ENCODE results near the gene TMEM39B. TPM values are rescaled to one million over a fixed set of nuclear protein-coding genes. Genes with fewer than 3 reads are reported as not detected.

The TMEM39B gene
- 2.2 and 2.9 TPM in 2 replicates for total RNA-seq

DNA sequence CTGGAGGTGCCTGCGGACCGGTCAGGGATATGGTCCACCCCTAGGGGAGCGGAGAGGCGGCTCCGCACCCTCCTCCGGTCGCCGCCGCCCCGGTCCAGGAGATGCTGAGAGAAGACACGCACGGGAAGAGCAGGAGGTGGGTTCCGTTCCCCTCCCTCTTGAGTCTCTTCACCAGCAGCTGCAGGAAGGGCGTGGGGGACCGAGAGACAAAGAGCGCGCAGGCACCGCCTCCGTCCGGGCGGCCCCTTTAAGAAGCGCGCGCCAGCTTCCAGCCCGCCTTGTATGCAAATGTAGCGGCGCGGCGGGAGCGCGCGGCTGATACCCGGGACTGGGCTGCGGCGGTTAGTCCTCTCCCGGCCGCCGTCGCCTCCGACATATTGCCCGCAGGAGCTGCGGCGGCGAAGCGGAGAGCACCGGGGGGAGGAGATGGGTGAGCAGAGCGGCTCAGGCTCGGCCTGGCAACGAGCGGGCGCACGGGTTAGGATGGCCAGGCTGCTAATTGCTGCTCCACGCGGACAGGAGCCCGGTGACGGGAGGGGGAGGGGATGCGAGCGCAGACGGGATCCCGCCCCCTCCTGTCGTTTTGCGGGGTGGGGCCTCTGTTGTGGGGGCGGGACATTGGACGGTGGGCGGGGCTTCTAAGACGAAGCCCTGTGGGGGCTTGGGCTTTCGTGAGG lies at the start of gene TMEM39B:
Gene TMEM39B (plus strand): TSS at position 318 of the 677 bp plus-strand sequence. CDS start 109 bp downstream, at position 427.
- Histone ChIP-seq H3K4me3 (ENCODE audit: low read depth, low read length) (peak within 1 kb of the TSS; percentile 67), H3K27me3 (ENCODE audit: control insufficient read depth, insufficient read depth, low read length) (no peaks in the 10 kb centered on the region), H3K36me3 (ENCODE audit: control insufficient read depth, insufficient read depth, low read length) (peaks cover 8% of the 10 kb centered on the region)
- FAIRE-seq = no peak
- TF ChIP-seq, protein P1, sequence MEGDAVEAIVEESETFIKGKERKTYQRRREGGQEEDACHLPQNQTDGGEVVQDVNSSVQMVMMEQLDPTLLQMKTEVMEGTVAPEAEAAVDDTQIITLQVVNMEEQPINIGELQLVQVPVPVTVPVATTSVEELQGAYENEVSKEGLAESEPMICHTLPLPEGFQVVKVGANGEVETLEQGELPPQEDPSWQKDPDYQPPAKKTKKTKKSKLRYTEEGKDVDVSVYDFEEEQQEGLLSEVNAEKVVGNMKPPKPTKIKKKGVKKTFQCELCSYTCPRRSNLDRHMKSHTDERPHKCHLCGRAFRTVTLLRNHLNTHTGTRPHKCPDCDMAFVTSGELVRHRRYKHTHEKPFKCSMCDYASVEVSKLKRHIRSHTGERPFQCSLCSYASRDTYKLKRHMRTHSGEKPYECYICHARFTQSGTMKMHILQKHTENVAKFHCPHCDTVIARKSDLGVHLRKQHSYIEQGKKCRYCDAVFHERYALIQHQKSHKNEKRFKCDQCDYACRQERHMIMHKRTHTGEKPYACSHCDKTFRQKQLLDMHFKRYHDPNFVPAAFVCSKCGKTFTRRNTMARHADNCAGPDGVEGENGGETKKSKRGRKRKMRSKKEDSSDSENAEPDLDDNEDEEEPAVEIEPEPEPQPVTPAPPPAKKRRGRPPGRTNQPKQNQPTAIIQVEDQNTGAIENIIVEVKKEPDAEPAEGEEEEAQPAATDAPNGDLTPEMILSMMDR (IDR thresholded peaks at IDR 0.05; ENCODE audit: insufficient read depth, low read length, severe bottlenecking) = no peak
- peak; percentile 84 for DNase-seq (ENCODE audit: low read depth)

DNA sequence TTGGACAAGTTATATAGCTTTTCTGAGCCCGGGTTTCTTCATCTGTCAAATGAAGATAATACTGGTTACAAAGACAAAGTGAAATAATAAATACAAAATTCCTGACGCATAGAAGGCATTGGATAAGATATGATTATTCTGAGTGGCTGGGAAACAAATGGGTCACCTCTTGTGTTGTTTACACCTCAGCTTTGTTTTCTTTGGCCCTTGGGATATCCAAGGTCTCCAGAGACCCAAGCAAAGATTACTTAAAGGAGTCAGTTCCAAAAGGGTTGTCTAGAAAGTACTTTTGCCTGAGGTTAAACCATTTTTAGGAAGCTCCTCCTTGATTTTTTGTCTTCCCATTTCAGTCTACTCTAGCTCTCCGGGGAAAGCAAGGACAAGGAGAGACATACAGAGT lies 49.4 kb upstream of the TMEM39B start:
- Histone ChIP-seq H3K27me3 (ENCODE audit: control insufficient read depth, insufficient read depth, low read length) (no peaks in the 10 kb centered on the region), H3K4me3 (ENCODE audit: low read depth, low read length) (no peak overlapping the region), H3K36me3 (ENCODE audit: control insufficient read depth, insufficient read depth, low read length) (peaks cover 4% of the 10 kb centered on the region)
- TF ChIP-seq, protein P1 (IDR thresholded peaks at IDR 0.05; ENCODE audit: insufficient read depth, low read length, severe bottlenecking) = no peak
- FAIRE-seq = no peak
- no peak for DNase-seq (ENCODE audit: low read depth)

DNA sequence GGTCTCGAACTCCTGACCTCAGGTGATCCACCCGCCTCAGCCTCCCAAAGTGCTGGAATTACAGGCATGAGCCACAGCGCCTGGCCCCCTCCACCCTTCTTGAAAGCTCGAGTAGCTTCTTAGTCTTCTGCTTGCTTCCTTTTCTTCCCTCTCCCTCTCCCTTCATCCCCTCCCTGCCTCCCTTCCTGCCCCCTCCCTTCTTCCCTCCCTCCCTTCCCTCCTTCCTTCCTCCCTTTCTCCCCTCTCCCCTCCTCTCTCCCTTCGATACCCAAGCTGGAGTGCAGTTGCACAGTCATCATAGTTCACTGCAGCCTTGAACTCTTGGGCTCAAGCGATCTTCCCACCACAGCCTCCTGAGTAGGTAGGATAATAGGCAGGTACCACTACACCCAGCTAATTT lies 47.2 kb upstream of the TMEM39B start:
- DNase-seq (ENCODE audit: low read depth) (no peak), FAIRE-seq (no peak)
- H3K27me3 ChIP-seq (ENCODE audit: control insufficient read depth, insufficient read depth, low read length) = no peaks in the 10 kb centered on the region
- H3K4me3 ChIP-seq (ENCODE audit: low read depth, low read length) = no peak overlapping the region
- peaks cover 4% of the 10 kb centered on the region for H3K36me3 ChIP-seq (ENCODE audit: control insufficient read depth, insufficient read depth, low read length)
- TF ChIP-seq, protein P1 (IDR thresholded peaks at IDR 0.05; ENCODE audit: insufficient read depth, low read length, severe bottlenecking) = no peak

DNA sequence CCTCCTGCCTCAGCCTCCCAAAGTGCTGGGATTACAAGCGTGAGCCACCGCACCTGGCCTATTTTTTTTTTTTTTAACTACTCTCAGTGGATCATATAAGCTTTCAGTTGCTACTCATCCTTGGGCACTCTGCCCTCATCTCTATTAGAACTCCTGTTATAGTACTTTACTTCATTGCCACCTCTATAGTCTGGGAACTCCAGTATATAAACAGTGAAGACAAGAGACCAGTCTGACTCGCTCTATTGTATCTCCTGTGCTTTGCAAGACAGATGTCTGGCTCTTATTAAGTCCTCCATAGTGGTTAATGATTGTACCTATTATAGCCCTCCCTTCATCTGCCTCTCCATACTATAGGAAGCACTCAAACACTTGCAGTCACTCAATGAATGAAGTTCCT lies 44.0 kb upstream of the TMEM39B start:
- H3K4me3 ChIP-seq (ENCODE audit: low read depth, low read length) = no peak overlapping the region
- DNase-seq (ENCODE audit: low read depth) = no peak
- H3K27me3 ChIP-seq (ENCODE audit: control insufficient read depth, insufficient read depth, low read length) = no peaks in the 10 kb centered on the region
- TF ChIP-seq, protein P1 (IDR thresholded peaks at IDR 0.05; ENCODE audit: insufficient read depth, low read length, severe bottlenecking) = no peak
- peaks cover 11% of the 10 kb centered on the region for H3K36me3 ChIP-seq (ENCODE audit: control insufficient read depth, insufficient read depth, low read length)
- no peak for FAIRE-seq

DNA sequence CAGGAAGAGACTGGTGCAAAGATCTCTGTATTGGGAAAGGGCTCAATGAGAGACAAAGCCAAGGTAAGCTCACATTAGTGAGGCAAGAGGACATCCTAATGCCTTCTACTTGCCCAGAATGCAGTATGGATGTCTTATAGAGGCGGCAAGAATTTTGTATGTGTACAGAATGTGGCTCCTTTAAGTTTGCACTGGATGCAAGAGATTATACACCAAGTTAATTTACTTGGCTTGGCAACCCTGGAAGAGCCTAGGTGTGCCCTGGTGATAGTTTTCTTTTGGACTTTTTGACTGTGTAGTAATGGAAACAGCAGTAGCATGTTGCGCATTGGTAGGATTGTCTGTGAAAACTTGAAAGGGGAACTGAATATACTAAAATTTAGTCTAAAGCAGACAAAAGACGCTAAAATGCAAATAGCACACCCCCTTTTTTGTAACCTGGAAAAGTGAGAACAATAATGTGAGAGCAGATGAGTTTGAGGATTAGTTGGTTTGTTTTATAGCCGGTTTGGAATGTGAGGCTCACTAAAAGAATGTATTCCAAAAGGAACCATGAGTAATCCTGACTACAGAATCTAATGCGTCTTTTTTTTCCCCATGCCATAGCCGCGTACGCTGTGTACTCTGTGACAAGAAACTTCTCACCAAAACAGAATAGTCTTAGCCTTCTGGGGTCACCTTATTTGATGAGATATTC lies 41.0 kb upstream of the TMEM39B start:
- FAIRE-seq (no peak), DNase-seq (ENCODE audit: low read depth) (peak; percentile 48)
- Histone ChIP-seq H3K27me3 (ENCODE audit: control insufficient read depth, insufficient read depth, low read length) (no peaks in the 10 kb centered on the region), H3K36me3 (ENCODE audit: control insufficient read depth, insufficient read depth, low read length) (peaks cover 20% of the 10 kb centered on the region), H3K4me3 (ENCODE audit: low read depth, low read length) (no peak overlapping the region)
- TF ChIP-seq, protein P1 (IDR thresholded peaks at IDR 0.05; ENCODE audit: insufficient read depth, low read length, severe bottlenecking) = no peak
